Measurements from ENCODE around the gene TRO. TPM values are rescaled to one million over a fixed set of nuclear protein-coding genes. Genes with fewer than 3 reads are reported as not detected.

TRO gene
- total RNA-seq, 4 donors from 2014 or later, result 0.08 to 2.8 (median 1.0) TPM

- no peak for DNase-seq (ENCODE audit: low spot score in 2 of 2)
- no peak overlapping the region for H3K4me3 ChIP-seq (ENCODE audit: low read depth, poor library complexity, severe bottlenecking)
- TF ChIP-seq POLR2A (IDR thresholded peaks at IDR 0.05), result no peak
- TF ChIP-seq, protein P1, sequence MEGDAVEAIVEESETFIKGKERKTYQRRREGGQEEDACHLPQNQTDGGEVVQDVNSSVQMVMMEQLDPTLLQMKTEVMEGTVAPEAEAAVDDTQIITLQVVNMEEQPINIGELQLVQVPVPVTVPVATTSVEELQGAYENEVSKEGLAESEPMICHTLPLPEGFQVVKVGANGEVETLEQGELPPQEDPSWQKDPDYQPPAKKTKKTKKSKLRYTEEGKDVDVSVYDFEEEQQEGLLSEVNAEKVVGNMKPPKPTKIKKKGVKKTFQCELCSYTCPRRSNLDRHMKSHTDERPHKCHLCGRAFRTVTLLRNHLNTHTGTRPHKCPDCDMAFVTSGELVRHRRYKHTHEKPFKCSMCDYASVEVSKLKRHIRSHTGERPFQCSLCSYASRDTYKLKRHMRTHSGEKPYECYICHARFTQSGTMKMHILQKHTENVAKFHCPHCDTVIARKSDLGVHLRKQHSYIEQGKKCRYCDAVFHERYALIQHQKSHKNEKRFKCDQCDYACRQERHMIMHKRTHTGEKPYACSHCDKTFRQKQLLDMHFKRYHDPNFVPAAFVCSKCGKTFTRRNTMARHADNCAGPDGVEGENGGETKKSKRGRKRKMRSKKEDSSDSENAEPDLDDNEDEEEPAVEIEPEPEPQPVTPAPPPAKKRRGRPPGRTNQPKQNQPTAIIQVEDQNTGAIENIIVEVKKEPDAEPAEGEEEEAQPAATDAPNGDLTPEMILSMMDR (IDR thresholded peaks at IDR 0.05), result no peak
- WGBS, 2 donors, result 58 to 79% methylated on average over 4 of the region's 4 CpGs
- intact Hi-C loops (cut with DNase I; ENCODE audit: low total_unique reads), result no loop called here
Measured at GRCh38 chrX:54964766-54965497, 44.3 kb downstream of the TRO start.

DNA sequence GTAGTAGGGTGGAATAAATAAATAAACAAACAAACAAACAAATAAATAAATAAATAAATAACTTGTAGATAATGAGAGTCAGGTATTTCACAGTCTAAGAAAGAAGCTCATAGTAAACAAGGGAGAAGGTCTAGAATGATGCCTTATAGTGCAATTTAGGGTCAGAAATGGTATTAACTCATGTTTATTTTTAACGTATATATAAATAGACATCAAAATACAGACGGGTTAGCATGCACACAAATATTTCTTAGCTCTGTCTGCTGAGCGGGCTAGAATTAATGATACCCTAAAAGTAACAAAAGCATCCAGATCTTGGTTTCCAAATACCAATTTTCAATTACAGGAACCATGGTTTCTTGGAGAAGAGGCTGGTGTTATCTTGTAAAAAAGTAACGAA is 56.8 kb downstream of the TRO start:
- WGBS, 2 donors, result 64 to 79% methylated on average over 4 of the region's 4 CpGs
- no peak for TF ChIP-seq POLR2A (IDR thresholded peaks at IDR 0.05)
- TF ChIP-seq, protein P1 (IDR thresholded peaks at IDR 0.05), result no peak
- intact Hi-C loops (cut with DNase I; ENCODE audit: low total_unique reads), result no loop called here

GRCh38 chrX:54978448-54978847 is 57.8 kb downstream of the TRO start:
- DNase-seq (ENCODE audit: low spot score in 2 of 2), result no peak
- no peak overlapping the region for H3K4me3 ChIP-seq (ENCODE audit: low read depth, poor library complexity, severe bottlenecking)
- TF ChIP-seq POLR2A (IDR thresholded peaks at IDR 0.05), result no peak
- TF ChIP-seq, protein P1 (IDR thresholded peaks at IDR 0.05), result no peak
- intact Hi-C loops (cut with DNase I; ENCODE audit: low total_unique reads), result no loop called here

More for the DNA sequence above, 56.8 kb downstream of the TRO start:
- DNase-seq (ENCODE audit: low spot score in 2 of 2), result no peak
- H3K4me3 ChIP-seq (ENCODE audit: low read depth, poor library complexity, severe bottlenecking), result no peak overlapping the region

DNA sequence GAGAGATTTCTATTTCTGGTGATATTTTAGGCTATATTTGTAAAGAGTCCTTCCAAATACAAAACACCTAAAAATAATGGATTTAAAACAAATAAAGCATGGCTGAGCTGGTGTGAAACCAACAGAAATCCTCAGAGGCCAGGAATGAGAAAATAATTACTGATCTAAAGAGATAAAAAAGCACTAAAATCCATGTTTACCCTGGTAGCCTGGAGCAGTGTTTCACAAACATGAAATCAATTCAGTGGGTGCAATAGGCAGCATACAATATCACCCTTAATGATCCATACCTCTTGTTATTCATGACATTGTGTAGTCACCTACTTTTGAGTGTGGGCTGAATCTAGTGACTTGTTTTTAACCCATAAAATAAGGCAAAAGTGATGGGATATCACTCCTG is 58.8 kb downstream of the TRO start:
- no peak for TF ChIP-seq POLR2A (IDR thresholded peaks at IDR 0.05)
- TF ChIP-seq, protein P1 (IDR thresholded peaks at IDR 0.05), result no peak

DNA sequence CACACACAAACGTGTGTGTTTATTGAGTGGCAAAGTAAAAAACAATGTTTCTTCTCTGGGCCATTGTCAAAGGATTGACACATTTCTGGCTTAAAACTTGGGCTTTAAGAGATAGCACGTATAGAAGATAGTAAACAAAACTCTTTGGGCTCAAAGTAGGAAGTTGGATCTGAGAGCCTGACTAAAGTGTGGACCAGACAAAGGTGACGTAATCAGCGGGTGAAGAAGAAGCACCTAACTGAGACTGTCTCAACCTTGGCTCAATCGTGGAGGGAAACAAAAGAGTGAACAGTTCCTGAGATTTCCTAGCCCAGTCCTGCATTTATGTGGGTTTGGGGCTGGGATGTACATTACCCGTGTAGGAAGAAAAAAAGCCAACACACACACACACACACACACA is 59.7 kb downstream of the TRO start:
- 73 to 83% methylated on average over 6 of the region's 6 CpGs for WGBS, 2 donors
- no peak overlapping the region for H3K4me3 ChIP-seq (ENCODE audit: low read depth, poor library complexity, severe bottlenecking)
- no peak for DNase-seq (ENCODE audit: low spot score in 2 of 2)
- intact Hi-C loops (cut with DNase I; ENCODE audit: low total_unique reads), result no loop called here
- TF ChIP-seq, protein P1 (IDR thresholded peaks at IDR 0.05), result no peak
- TF ChIP-seq POLR2A (IDR thresholded peaks at IDR 0.05), result no peak

More for the DNA sequence above, 58.8 kb downstream of the TRO start:
- H3K4me3 ChIP-seq (ENCODE audit: low read depth, poor library complexity, severe bottlenecking), result no peak overlapping the region
- DNase-seq (ENCODE audit: low spot score in 2 of 2), result no peak
- intact Hi-C loops (cut with DNase I; ENCODE audit: low total_unique reads), result no loop called here

Other genes with a start within 250 kb of the TRO start
- gene ITIH6, start 122.6 kb upstream of the TRO start, total RNA-seq, result under 1 TPM in 1 of 4 donors, not detected in 3; 0.06 TPM
- gene MAGED2, start 113.1 kb upstream of the TRO start, total RNA-seq, result 10 to 100 TPM; 59.6 to 85.2 (median 72.8) TPM
- gene PFKFB1, start 73.4 kb downstream of the TRO start, total RNA-seq, result under 1 TPM in 3 of 4 donors, not detected in 1; 0.19 to 0.52 (median 0.42) TPM
- 10 to 100 TPM; 17.9 to 25.2 (median 20.2) TPM for gene APEX2, start 79.5 kb downstream of the TRO start, total RNA-seq
- gene ALAS2, start 110.2 kb downstream of the TRO start, total RNA-seq, result not detected
- not detected for gene PAGE2B, start 154.2 kb downstream of the TRO start, total RNA-seq
- not detected for gene PAGE2, start 168.2 kb downstream of the TRO start, total RNA-seq